Activated CD8-positive, alpha-beta memory T cell treated with anti-CD3 and anti-CD28 coated beads, Interleukin-2, amount 10 ng/mL, durations not matched to agents 7 days and 5 days (primary cell): Measurements from ENCODE around the gene CACNA1D. TPM values are rescaled to one million over a fixed set of nuclear protein-coding genes. Genes with fewer than 3 reads are reported as not detected.

Source experiments
- ATAC-seq: fragments of 150-1000 bp; cut with Tn5 transposase; one replicate; pipeline ENCODE4 v1.10.0; 2021; ENCODE audit warnings: moderate library complexity
- CTCF ChIA-PET: fragments of 350-600 bp; sonication (Branson Sonifier 250); formaldehyde crosslinking; loops from one replicate; lab custom pipeline; 2021; ENCODE audit warnings: antibody characterized with exemption; lab: Charles Lee
- DNase-seq: peaks from one replicate; pipeline ENCODE4 v3.0.0-alpha.2; 2020
- H3K27ac Mint-ChIP-seq: one replicate; pipeline ENCODE4 v1.8.0; 2021; ENCODE audit warnings: mild to moderate bottlenecking, mixed read lengths
- H3K27me3 Mint-ChIP-seq: one replicate; pipeline ENCODE4 v1.8.0; 2021; ENCODE audit warnings: mixed read lengths
- H3K36me3 Mint-ChIP-seq: one replicate; pipeline ENCODE4 v1.8.0; 2021; ENCODE audit warnings: mild to moderate bottlenecking, mixed read lengths
- H3K4me1 Mint-ChIP-seq: one replicate; pipeline ENCODE4 v1.8.0; 2021; ENCODE audit warnings: mixed read lengths
- H3K4me3 Mint-ChIP-seq: one replicate; pipeline ENCODE4 v1.8.0; 2021; ENCODE audit warnings: mild to moderate bottlenecking, moderate library complexity, mixed read lengths
- H3K9me3 Mint-ChIP-seq: one replicate; pipeline ENCODE4 v1.8.0; 2022; ENCODE audit warnings: low read depth, mixed read lengths
- total RNA-seq, 2 experiments: library from RNA; stranded (reverse); gene quantifications; one replicate each; pipeline ENCODE4 v1.2.3, GENCODE V29; 2021

The CACNA1D gene
- total RNA-seq, 2 experiments from 2014 or later: 0.41 to 1.5 TPM

- H3K27me3 Mint-ChIP-seq: peaks cover 6% of the 10 kb centered on the region
- H3K36me3 Mint-ChIP-seq: no peaks in the 10 kb centered on the region
- no peak overlapping the region for H3K4me3 Mint-ChIP-seq
- H3K4me1 Mint-ChIP-seq: no peaks in the 10 kb centered on the region
- ATAC-seq (no peak), DNase-seq (no peak)
- no peak overlapping the region for H3K27ac Mint-ChIP-seq
- CTCF ChIA-PET: no interaction called here
- H3K9me3 Mint-ChIP-seq: no peaks in the 10 kb centered on the region
Measured at GRCh38 chr3:53818221-53819162, 324.1 kb downstream of the CACNA1D start.

GRCh38 chr3:53819163-53819868, 324.9 kb downstream of the CACNA1D start:
- no peaks in the 10 kb centered on the region for H3K36me3 Mint-ChIP-seq
- no peaks in the 10 kb centered on the region for H3K4me1 Mint-ChIP-seq
- ATAC-seq (no peak), DNase-seq (no peak)
- H3K27ac Mint-ChIP-seq: no peak overlapping the region
- CTCF ChIA-PET: no interaction called here
- peaks cover 3% of the 10 kb centered on the region for H3K27me3 Mint-ChIP-seq
- H3K9me3 Mint-ChIP-seq: no peaks in the 10 kb centered on the region
- H3K4me3 Mint-ChIP-seq: no peak overlapping the region

GRCh38 chr3:53820084-53820483, 325.7 kb downstream of the CACNA1D start:
- no peak overlapping the region for H3K27ac Mint-ChIP-seq
- DNase-seq (no peak), ATAC-seq (no peak)
- CTCF ChIA-PET: no interaction called here
- H3K4me3 Mint-ChIP-seq: no peak overlapping the region
- no peaks in the 10 kb centered on the region for H3K9me3 Mint-ChIP-seq
- H3K27me3 Mint-ChIP-seq: peaks cover 3% of the 10 kb centered on the region
- no peaks in the 10 kb centered on the region for H3K36me3 Mint-ChIP-seq
- H3K4me1 Mint-ChIP-seq: no peaks in the 10 kb centered on the region

- CTCF ChIA-PET: no interaction called here
- Mint-ChIP-seq H3K27me3 (peaks cover 12% of the 10 kb centered on the region), H3K27ac (no peak overlapping the region), H3K36me3 (no peaks in the 10 kb centered on the region), H3K4me3 (no peak overlapping the region), H3K9me3 (no peaks in the 10 kb centered on the region), H3K4me1 (peaks cover 4% of the 10 kb centered on the region)
- no peak for DNase-seq
- ATAC-seq: no peak
Measured at GRCh38 chr3:53820756-53821580, 326.6 kb downstream of the CACNA1D start.

- peaks cover 14% of the 10 kb centered on the region for H3K27me3 Mint-ChIP-seq
- CTCF ChIA-PET: no interaction called here
- H3K9me3 Mint-ChIP-seq: no peaks in the 10 kb centered on the region
- DNase-seq (no peak), ATAC-seq (no peak)
- H3K4me1 Mint-ChIP-seq: peaks cover 5% of the 10 kb centered on the region
- H3K36me3 Mint-ChIP-seq: no peaks in the 10 kb centered on the region
- H3K4me3 Mint-ChIP-seq: no peak overlapping the region
- no peak overlapping the region for H3K27ac Mint-ChIP-seq
Measured at GRCh38 chr3:53821631-53822121, 327.3 kb downstream of the CACNA1D start.

GRCh38 chr3:53822331-53822741, 327.9 kb downstream of the CACNA1D start:
- CTCF ChIA-PET: no interaction called here
- H3K36me3 Mint-ChIP-seq: no peaks in the 10 kb centered on the region
- H3K27ac Mint-ChIP-seq: no peak overlapping the region
- H3K9me3 Mint-ChIP-seq: no peaks in the 10 kb centered on the region
- peaks cover 14% of the 10 kb centered on the region for H3K27me3 Mint-ChIP-seq
- H3K4me1 Mint-ChIP-seq: peaks cover 5% of the 10 kb centered on the region
- ATAC-seq (no peak), DNase-seq (no peak)
- H3K4me3 Mint-ChIP-seq: no peak overlapping the region

GRCh38 chr3:53823026-53823955, 328.9 kb downstream of the CACNA1D start:
- H3K4me1 Mint-ChIP-seq: peaks cover 5% of the 10 kb centered on the region
- H3K36me3 Mint-ChIP-seq: no peaks in the 10 kb centered on the region
- CTCF ChIA-PET: no interaction called here
- DNase-seq: no peak
- no peak overlapping the region for H3K4me3 Mint-ChIP-seq
- H3K9me3 Mint-ChIP-seq: no peaks in the 10 kb centered on the region
- peaks cover 12% of the 10 kb centered on the region for H3K27me3 Mint-ChIP-seq
- H3K27ac Mint-ChIP-seq: no peak overlapping the region
- ATAC-seq: no peak

- CTCF ChIA-PET: interaction anchor here (0.6 kb wide), 1 partner anchor 72 kb away, joined by 4 read pairs; no protein-coding TSS in a partner anchor
- no peak overlapping the region for H3K4me3 Mint-ChIP-seq
- H3K9me3 Mint-ChIP-seq: no peaks in the 10 kb centered on the region
- DNase-seq: no peak
- no peak overlapping the region for H3K27ac Mint-ChIP-seq
- peaks cover 14% of the 10 kb centered on the region for H3K27me3 Mint-ChIP-seq
- H3K4me1 Mint-ChIP-seq: peaks cover 5% of the 10 kb centered on the region
- no peaks in the 10 kb centered on the region for H3K36me3 Mint-ChIP-seq
- ATAC-seq: no peak
Measured at GRCh38 chr3:53823956-53824657, 329.7 kb downstream of the CACNA1D start.

- Mint-ChIP-seq H3K27ac (no peak overlapping the region), H3K4me1 (peaks cover 5% of the 10 kb centered on the region), H3K27me3 (peaks cover 14% of the 10 kb centered on the region), H3K9me3 (no peaks in the 10 kb centered on the region), H3K36me3 (no peaks in the 10 kb centered on the region), H3K4me3 (no peak overlapping the region)
- DNase-seq: no peak
- CTCF ChIA-PET: no interaction called here
- no peak for ATAC-seq
Measured at GRCh38 chr3:53824795-53825194, 330.4 kb downstream of the CACNA1D start.

GRCh38 chr3:53826048-53826447, 331.6 kb downstream of the CACNA1D start:
- ATAC-seq (no peak), DNase-seq (no peak)
- Mint-ChIP-seq H3K4me3 (no peak overlapping the region), H3K36me3 (no peaks in the 10 kb centered on the region), H3K27me3 (peaks cover 14% of the 10 kb centered on the region), H3K27ac (no peak overlapping the region), H3K4me1 (peaks cover 5% of the 10 kb centered on the region), H3K9me3 (no peaks in the 10 kb centered on the region)
- CTCF ChIA-PET: no interaction called here

GRCh38 chr3:53828581-53828980, 334.2 kb downstream of the CACNA1D start:
- DNase-seq (no peak), ATAC-seq (no peak)
- H3K36me3 Mint-ChIP-seq: no peaks in the 10 kb centered on the region
- H3K4me1 Mint-ChIP-seq: peaks cover 5% of the 10 kb centered on the region
- no peak overlapping the region for H3K4me3 Mint-ChIP-seq
- H3K27ac Mint-ChIP-seq: no peak overlapping the region
- peaks cover 14% of the 10 kb centered on the region for H3K27me3 Mint-ChIP-seq
- H3K9me3 Mint-ChIP-seq: no peaks in the 10 kb centered on the region
- CTCF ChIA-PET: no interaction called here

- DNase-seq (no peak), ATAC-seq (no peak)
- CTCF ChIA-PET: no interaction called here
- Mint-ChIP-seq H3K27ac (no peak overlapping the region), H3K27me3 (peaks cover 14% of the 10 kb centered on the region), H3K4me1 (peaks cover 5% of the 10 kb centered on the region), H3K36me3 (no peaks in the 10 kb centered on the region), H3K4me3 (no peak overlapping the region), H3K9me3 (no peaks in the 10 kb centered on the region)
Measured at GRCh38 chr3:53829605-53830004, 335.2 kb downstream of the CACNA1D start.
